H9 (cell line): ENCODE measurements around the gene TRMU. TPM values are rescaled to one million over a fixed set of nuclear protein-coding genes. Genes with fewer than 3 reads are reported as not detected.

Source experiments
- DNase-seq: peaks from one replicate; pipeline ENCODE4 v3.0.0-alpha.2; 2017
- H2AFZ ChIP-seq: one replicate; pipeline ENCODE4 v1.6.1; 2013; ENCODE audit warnings: mild to moderate bottlenecking, low read length, control low read depth, moderate library complexity
- H2AK5ac ChIP-seq: 2 replicates; pipeline ENCODE4 v1.6.1; 2013; ENCODE audit warnings: low read length, control low read depth, mixed read lengths; ENCODE audit not compliant: insufficient read length
- H2BK120ac ChIP-seq: one replicate; pipeline ENCODE4 v1.6.1; 2013; ENCODE audit warnings: low read depth, mild to moderate bottlenecking, low read length, control low read depth, inconsistent platforms; ENCODE audit not compliant: poor library complexity, severe bottlenecking
- H2BK12ac ChIP-seq: 2 replicates; pipeline ENCODE4 v1.6.1; 2013; ENCODE audit warnings: low read length, control low read depth, mixed read lengths, low read depth; ENCODE audit not compliant: insufficient read length
- H2BK15ac ChIP-seq: 2 replicates; pipeline ENCODE4 v1.6.1; 2013; ENCODE audit warnings: low read depth, low read length, control low read depth
- H2BK20ac ChIP-seq: one replicate; pipeline ENCODE4 v1.6.1; 2013; ENCODE audit warnings: low read depth, mild to moderate bottlenecking, low read length, control low read depth, inconsistent platforms; ENCODE audit not compliant: poor library complexity, severe bottlenecking
- H2BK5ac ChIP-seq: 2 replicates; pipeline ENCODE4 v1.6.1; 2013; ENCODE audit warnings: low read length, control low read depth, mixed read lengths; ENCODE audit not compliant: insufficient read length
- H3K14ac ChIP-seq: 2 replicates; pipeline ENCODE4 v1.6.1; 2013; ENCODE audit warnings: low read length, control low read depth; ENCODE audit not compliant: insufficient read depth
- H3K18ac ChIP-seq: 2 replicates; pipeline ENCODE4 v1.6.1; 2013; ENCODE audit warnings: low read depth, mild to moderate bottlenecking, mixed read lengths, low read length, control low read depth; ENCODE audit not compliant: insufficient read length
- H3K23ac ChIP-seq: 2 replicates; pipeline ENCODE4 v1.6.1; 2013; ENCODE audit warnings: low read length, control low read depth, mixed read lengths, low read depth; ENCODE audit not compliant: insufficient read length
- H3K23me2 ChIP-seq: 2 replicates; pipeline ENCODE4 v1.6.1; 2013; ENCODE audit warnings: low read depth, mild to moderate bottlenecking, mixed read lengths, low read length, control low read depth; ENCODE audit not compliant: insufficient read length, poor library complexity, severe bottlenecking
- H3K27ac ChIP-seq: 2 replicates; pipeline ENCODE4 v1.5.1; 2013; ENCODE audit warnings: low read length, control low read depth, mixed read lengths, low read depth; ENCODE audit not compliant: insufficient read length
- H3K27me3 ChIP-seq: 2 replicates; pipeline ENCODE4 v1.6.1; 2013; ENCODE audit warnings: low read length, control low read depth, inconsistent platforms; ENCODE audit not compliant: insufficient read depth
- H3K4ac ChIP-seq: 2 replicates; pipeline ENCODE4 v1.6.1; 2013; ENCODE audit warnings: low read depth, mild to moderate bottlenecking, control low read depth, inconsistent platforms, low read length, moderate library complexity
- H3K4me1 ChIP-seq: 2 replicates; pipeline ENCODE4 v1.6.1; 2013; ENCODE audit warnings: low read length, control low read depth, inconsistent platforms; ENCODE audit not compliant: insufficient read depth
- H3K4me2 ChIP-seq: 2 replicates; pipeline ENCODE4 v1.6.1; 2013; ENCODE audit warnings: low read length, control low read depth, mixed read lengths; ENCODE audit not compliant: insufficient read length, insufficient read depth
- H3K56ac ChIP-seq: 2 replicates; pipeline ENCODE4 v1.6.1; 2013; ENCODE audit warnings: low read depth, mild to moderate bottlenecking, mixed read lengths, low read length, control low read depth; ENCODE audit not compliant: insufficient read length
- H3K79me1 ChIP-seq: 2 replicates; pipeline ENCODE4 v1.6.1; 2013; ENCODE audit warnings: low read depth, mild to moderate bottlenecking, moderate library complexity, low read length, control low read depth, inconsistent platforms; ENCODE audit not compliant: insufficient read depth, poor library complexity, severe bottlenecking
- H3K79me2 ChIP-seq: 2 replicates; pipeline ENCODE4 v1.6.1; 2013; ENCODE audit warnings: low read length, control low read depth, inconsistent platforms; ENCODE audit not compliant: insufficient read depth
- H3K9ac ChIP-seq: 2 replicates; pipeline ENCODE4 v1.6.1; 2013; ENCODE audit warnings: low read length, control low read depth, mixed read lengths; ENCODE audit not compliant: insufficient read length; ENCODE audit errors: extremely low read depth
- H3K9me3 ChIP-seq: one replicate; pipeline ENCODE4 v1.6.1; 2013; ENCODE audit warnings: low read depth, low read length, inconsistent platforms; ENCODE audit not compliant: control insufficient read depth
- H3T11ph ChIP-seq: one replicate; pipeline ENCODE4 v1.6.1; 2013; ENCODE audit warnings: mild to moderate bottlenecking, low read length, control low read depth, inconsistent platforms
- H4K20me1 ChIP-seq: one replicate; pipeline ENCODE4 v1.6.1; 2013; ENCODE audit not compliant: control insufficient read depth, insufficient read length, insufficient read depth
- H4K5ac ChIP-seq: 2 replicates; pipeline ENCODE4 v1.6.1; 2013; ENCODE audit warnings: low read depth, mild to moderate bottlenecking, mixed read lengths, low read length, control low read depth; ENCODE audit not compliant: insufficient read length
- H4K8ac ChIP-seq: replicated peaks from 2 replicates; pipeline ENCODE4 v1.6.1; 2013; ENCODE audit warnings: low read length, control low read depth, mixed read lengths, low read depth; ENCODE audit not compliant: insufficient read length
- H4K91ac ChIP-seq: 2 replicates; pipeline ENCODE4 v1.6.1; 2013; ENCODE audit warnings: low read depth, mild to moderate bottlenecking, moderate library complexity, mixed read lengths, low read length, control low read depth; ENCODE audit not compliant: insufficient read length
- H3K27ac Mint-ChIP-seq, 3 experiments: 2 replicates in 2 of 3; 3 replicates in 1 of 3; pipeline ENCODE4 v1.8.0; 2020 to 2021; ENCODE audit warnings: mixed read lengths in 3 of 3, mild to moderate bottlenecking in 1 of 3, moderate library complexity in 1 of 3
- H3K27me3 Mint-ChIP-seq: 2 replicates; pipeline ENCODE4 v1.8.0; 2021; ENCODE audit warnings: low read depth, mild to moderate bottlenecking, moderate library complexity, mixed read lengths
- H3K36me3 Mint-ChIP-seq, 3 experiments: 2 replicates in 2 of 3; 3 replicates in 1 of 3; pipeline ENCODE4 v1.8.0; 2020 to 2021; ENCODE audit warnings: low read depth in 3 of 3, mixed read lengths in 3 of 3; ENCODE audit not compliant: insufficient read depth in 1 of 3
- H3K4me1 Mint-ChIP-seq, 2 experiments: 2 replicates each; pipeline ENCODE4 v1.8.0; 2020; ENCODE audit warnings: mixed read lengths in 2 of 2
- H3K4me3 Mint-ChIP-seq, 2 experiments: 2 replicates in 1 of 2; 3 replicates in 1 of 2; pipeline ENCODE4 v1.8.0; 2020 to 2021; ENCODE audit warnings: mild to moderate bottlenecking in 2 of 2, mixed read lengths in 2 of 2, moderate library complexity in 1 of 2
- H3K9me3 Mint-ChIP-seq, 2 experiments: 2 replicates in 1 of 2; 3 replicates in 1 of 2; pipeline ENCODE4 v1.8.0; 2020; ENCODE audit warnings: mild to moderate bottlenecking in 2 of 2, mixed read lengths in 2 of 2, moderate library complexity in 1 of 2
- WGBS: extraction: QIAGEN DNeasy Blood & Tissue Kit; methylation state at CpG from one replicate; pipeline ENCODE4 v1.1.7; 2013; ENCODE audit warnings: missing lambda C conversion rate, low lambda C conversion rate, mixed read lengths; ENCODE audit not compliant: insufficient read length; ENCODE audit errors: extremely low coverage; 5-methylcytosine and 5-hydroxymethylcytosine counted together
- total RNA-seq: library from RNA; stranded (reverse); gene quantifications from 2 replicates; pipeline ENCODE4 v1.2.1, GENCODE V29; 2021
- TF ChIP-seq, protein P1 (sequence below): fragments of 200-600 bp; sonication (generic); conservative IDR thresholded peaks from 3 replicates; pipeline ENCODE4 v1.8.0; 2021; ENCODE audit warnings: antibody characterized with exemption, mild to moderate bottlenecking

The TRMU gene
- total RNA-seq, 1 experiment from 2014 or later, result 86.3 TPM

DNA sequence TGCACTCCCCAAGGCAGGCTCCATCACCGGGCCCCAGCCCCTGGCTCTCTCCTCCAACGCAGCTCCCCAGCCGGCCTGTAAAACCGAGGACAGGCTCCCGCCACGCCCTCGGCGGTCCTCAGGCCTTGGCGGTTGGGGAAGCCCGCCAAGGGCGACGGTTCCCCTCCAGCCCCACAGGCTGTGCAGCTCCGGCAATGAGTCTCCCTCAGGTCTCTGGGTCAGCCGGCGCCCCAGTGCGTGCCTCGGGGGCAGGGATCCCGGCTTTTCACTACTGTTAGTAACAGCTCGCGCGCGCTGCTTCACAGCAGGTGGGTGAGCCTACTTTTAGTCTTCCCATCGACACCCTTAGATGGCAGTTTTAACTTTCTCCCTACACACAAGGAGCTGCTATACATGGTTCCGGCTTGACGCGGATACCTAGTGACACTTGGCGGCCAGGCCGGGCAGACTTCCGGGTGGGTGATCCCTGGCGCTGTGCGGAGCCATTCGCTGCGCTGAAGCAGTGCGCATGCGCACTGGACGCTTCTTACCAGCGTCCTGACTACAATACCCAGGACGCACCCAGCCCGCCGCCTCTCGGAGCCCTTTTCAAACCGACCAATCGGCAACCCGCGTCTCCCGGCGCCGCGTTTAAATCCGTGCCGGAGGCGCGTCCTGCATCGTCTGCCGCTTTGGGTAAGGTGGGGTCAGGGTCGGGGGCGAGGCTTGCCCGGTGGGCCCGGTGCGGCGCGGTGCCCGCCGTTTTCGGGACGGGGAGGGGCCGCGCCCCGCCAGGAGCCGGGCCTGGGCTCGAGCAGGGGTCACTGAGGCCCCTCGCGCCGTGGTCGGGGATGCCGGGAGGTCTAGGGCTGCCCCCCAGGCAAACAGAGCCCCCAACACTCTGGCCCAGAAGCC, 39.0 kb upstream of the TRMU start, which contains the start of gene GTSE1:
Gene GTSE1, plus strand, starts transcription at position 614 of the 894 bp plus-strand sequence. CDS start 531 bp downstream, outside the sequence.
- no peak within 1 kb of the TSS for H4K91ac ChIP-seq
- H3K4me1 Mint-ChIP-seq, result peaks cover 23% of the 10 kb centered on the region in 2 experiments
- no peak within 1 kb of the TSS for H3T11ph ChIP-seq
- no peak within 1 kb of the TSS for H2BK5ac ChIP-seq
- H3K27ac ChIP-seq, result no peak within 1 kb of the TSS
- H2AFZ ChIP-seq, result no peak within 1 kb of the TSS
- TF ChIP-seq, protein P1, sequence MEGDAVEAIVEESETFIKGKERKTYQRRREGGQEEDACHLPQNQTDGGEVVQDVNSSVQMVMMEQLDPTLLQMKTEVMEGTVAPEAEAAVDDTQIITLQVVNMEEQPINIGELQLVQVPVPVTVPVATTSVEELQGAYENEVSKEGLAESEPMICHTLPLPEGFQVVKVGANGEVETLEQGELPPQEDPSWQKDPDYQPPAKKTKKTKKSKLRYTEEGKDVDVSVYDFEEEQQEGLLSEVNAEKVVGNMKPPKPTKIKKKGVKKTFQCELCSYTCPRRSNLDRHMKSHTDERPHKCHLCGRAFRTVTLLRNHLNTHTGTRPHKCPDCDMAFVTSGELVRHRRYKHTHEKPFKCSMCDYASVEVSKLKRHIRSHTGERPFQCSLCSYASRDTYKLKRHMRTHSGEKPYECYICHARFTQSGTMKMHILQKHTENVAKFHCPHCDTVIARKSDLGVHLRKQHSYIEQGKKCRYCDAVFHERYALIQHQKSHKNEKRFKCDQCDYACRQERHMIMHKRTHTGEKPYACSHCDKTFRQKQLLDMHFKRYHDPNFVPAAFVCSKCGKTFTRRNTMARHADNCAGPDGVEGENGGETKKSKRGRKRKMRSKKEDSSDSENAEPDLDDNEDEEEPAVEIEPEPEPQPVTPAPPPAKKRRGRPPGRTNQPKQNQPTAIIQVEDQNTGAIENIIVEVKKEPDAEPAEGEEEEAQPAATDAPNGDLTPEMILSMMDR, result peak; percentile 19; the same call in 2 of the 3 replicates
- peak within 1 kb of the TSS; percentile 60 for H3K9ac ChIP-seq
- no peak within 1 kb of the TSS for H2BK12ac ChIP-seq
- H3K27me3 ChIP-seq, result no peaks in the 10 kb centered on the region
- H3K4me3 Mint-ChIP-seq, result peak within 1 kb of the TSS; percentile 84 to 92
- no peak within 1 kb of the TSS for H2AK5ac ChIP-seq
- peak; percentile 98 for DNase-seq
- H3K23me2 ChIP-seq, result peaks cover 9% of the 10 kb centered on the region
- H2BK15ac ChIP-seq, result no peak within 1 kb of the TSS
- no peaks in the 10 kb centered on the region for H3K9me3 Mint-ChIP-seq
- no peak within 1 kb of the TSS for H4K8ac ChIP-seq
- peak within 1 kb of the TSS; percentile 65 to 96 (median 93); a peak in 5 of 7 replicates for H3K27ac Mint-ChIP-seq
- H3K23ac ChIP-seq, result no peak within 1 kb of the TSS
- no peak within 1 kb of the TSS for H2BK20ac ChIP-seq
- no peak within 1 kb of the TSS for H4K5ac ChIP-seq
- no peaks in the 10 kb centered on the region for H3K27me3 Mint-ChIP-seq
- H3K18ac ChIP-seq, result peak within 1 kb of the TSS; percentile 7
- no peaks in the 10 kb centered on the region for H4K20me1 ChIP-seq
- H3K14ac ChIP-seq, result peak within 1 kb of the TSS; percentile 0; the same call in 1 of the 2 replicates
- peaks cover 17 to 41% (median 38%) of the 10 kb centered on the region in 3 experiments; a peak in 6 of 7 replicates for H3K36me3 Mint-ChIP-seq
- H2BK120ac ChIP-seq, result no peak within 1 kb of the TSS
- whole genome bisulfite sequencing, result no CpG with 5 or more reads among the region's 76 CpGs
- H3K9me3 ChIP-seq, result no peaks in the 10 kb centered on the region
- no peaks in the 10 kb centered on the region for H3K79me1 ChIP-seq
- no peaks in the 10 kb centered on the region; the same call in 1 of the 2 replicates for H3K79me2 ChIP-seq
- no peaks in the 10 kb centered on the region for H3K4me1 ChIP-seq
- H3K56ac ChIP-seq, result no peak within 1 kb of the TSS
- H3K4ac ChIP-seq, result no peak within 1 kb of the TSS
- peak within 1 kb of the TSS; percentile 91 for H3K4me2 ChIP-seq
